OCI-LY3 (cell line): ENCODE measurements around the gene TMEM256.

Experiments used
- H2AFZ ChIP-seq: fragments of 200-600, 300-600 bp; shearing (Covaris generic); 2 replicates; pipeline ENCODE4 v1.6.0; 2014; ENCODE audit warnings: antibody characterized with exemption, low read depth, low read length
- H3K27ac ChIP-seq: fragments of 200-600, 300-600 bp; sonication (generic); 2 replicates; pipeline ENCODE4 v1.5.1; 2014; ENCODE audit warnings: mild to moderate bottlenecking, low read length, moderate library complexity, mixed read lengths
- H3K27me3 ChIP-seq: fragments of 200-600, 300-600 bp; sonication (generic); 2 replicates; pipeline ENCODE4 v1.6.1; 2014; ENCODE audit warnings: low read depth, low read length, mixed read lengths
- H3K36me3 ChIP-seq: fragments of 200-600, 300-600 bp; sonication (generic); replicated peaks from 2 replicates; pipeline ENCODE3; 2014; ENCODE audit warnings: low read depth, low read length, mixed read lengths
- H3K4me1 ChIP-seq: fragments of 300-600, 200-600 bp; sonication (generic); 2 replicates; pipeline ENCODE4 v1.6.1; 2014; ENCODE audit warnings: low read length, mixed read lengths
- H3K4me2 ChIP-seq: fragments of 200-600, 300-600 bp; sonication (generic); 2 replicates; pipeline ENCODE4 v1.6.1; 2014; ENCODE audit warnings: low read length, mixed read lengths
- H3K4me3 ChIP-seq: fragments of 300-600, 200-600 bp; sonication (generic); 2 replicates; pipeline ENCODE4 v1.5.1; 2014; ENCODE audit warnings: antibody characterized with exemption, mild to moderate bottlenecking, low read length, moderate library complexity
- H3K79me2 ChIP-seq: fragments of 300-600, 200-600 bp; shearing (Covaris generic); 2 replicates; pipeline ENCODE4 v1.6.1; 2014; ENCODE audit warnings: mild to moderate bottlenecking, low read length, mixed read lengths
- H3K9ac ChIP-seq: fragments of 300-600, 200-600 bp; shearing (Covaris generic); 2 replicates; pipeline ENCODE4 v1.6.0; 2014; ENCODE audit warnings: mild to moderate bottlenecking, low read length, moderate library complexity
- H3K9me3 ChIP-seq: fragments of 200-600, 300-600 bp; shearing (Covaris generic); 2 replicates; pipeline ENCODE4 v1.6.1; 2014; ENCODE audit warnings: low read length, mixed read lengths; ENCODE audit not compliant: insufficient read depth
- H4K20me1 ChIP-seq: fragments of 200-600, 300-600 bp; sonication (generic); 2 replicates; pipeline ENCODE4 v1.6.1; 2016; ENCODE audit warnings: low read length, mixed read lengths; ENCODE audit not compliant: insufficient read depth
- EZH2phosphoT487 ChIP-seq: fragments of 200-600 bp; shearing (Covaris generic); IDR thresholded peaks from 2 replicates; pipeline ENCODE4 v1.6.1; 2018; ENCODE audit warnings: antibody characterized with exemption, mixed run types, low read depth
- TF ChIP-seq, protein P1 (sequence below): fragments of 200-600, 300-600 bp; sonication (generic); IDR thresholded peaks from 2 replicates; pipeline ENCODE4 v1.5.1; 2014; ENCODE audit warnings: antibody characterized with exemption, low read length, low read depth

Gene TMEM256

DNA sequence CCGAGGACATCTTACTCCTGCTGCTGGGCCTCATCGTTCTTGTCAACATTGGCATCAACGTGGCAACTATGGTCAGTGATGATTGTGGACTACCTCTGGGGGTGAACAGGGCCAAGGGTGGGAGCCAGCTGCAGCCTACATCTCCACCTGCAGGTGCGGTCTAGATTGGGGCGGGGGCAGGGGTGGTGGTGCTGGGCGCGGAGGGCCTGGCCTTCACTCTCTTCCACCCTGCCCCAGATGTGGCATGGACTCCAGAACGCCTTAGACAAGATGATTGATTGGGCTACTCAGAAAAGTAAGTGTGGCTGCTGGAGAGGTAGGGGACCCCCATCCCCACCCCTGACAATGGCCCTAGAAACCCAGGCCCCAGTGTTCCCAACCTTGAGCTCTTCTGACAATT is 21.9 kb upstream of the TMEM256 start:
- Histone ChIP-seq H4K20me1 (no peaks in the 10 kb centered on the region), H3K4me2 (no peak overlapping the region), H2AFZ (no peak overlapping the region), H3K9ac (no peak overlapping the region), H3K9me3 (no peaks in the 10 kb centered on the region), H3K27me3 (no peaks in the 10 kb centered on the region), H3K4me1 (no peaks in the 10 kb centered on the region), H3K36me3 (no peaks in the 10 kb centered on the region), H3K79me2 (no peaks in the 10 kb centered on the region), H3K27ac (no peak overlapping the region), H3K4me3 (no peak overlapping the region)
- TF ChIP-seq EZH2phosphoT487, result no peak
- TF ChIP-seq, protein P1, sequence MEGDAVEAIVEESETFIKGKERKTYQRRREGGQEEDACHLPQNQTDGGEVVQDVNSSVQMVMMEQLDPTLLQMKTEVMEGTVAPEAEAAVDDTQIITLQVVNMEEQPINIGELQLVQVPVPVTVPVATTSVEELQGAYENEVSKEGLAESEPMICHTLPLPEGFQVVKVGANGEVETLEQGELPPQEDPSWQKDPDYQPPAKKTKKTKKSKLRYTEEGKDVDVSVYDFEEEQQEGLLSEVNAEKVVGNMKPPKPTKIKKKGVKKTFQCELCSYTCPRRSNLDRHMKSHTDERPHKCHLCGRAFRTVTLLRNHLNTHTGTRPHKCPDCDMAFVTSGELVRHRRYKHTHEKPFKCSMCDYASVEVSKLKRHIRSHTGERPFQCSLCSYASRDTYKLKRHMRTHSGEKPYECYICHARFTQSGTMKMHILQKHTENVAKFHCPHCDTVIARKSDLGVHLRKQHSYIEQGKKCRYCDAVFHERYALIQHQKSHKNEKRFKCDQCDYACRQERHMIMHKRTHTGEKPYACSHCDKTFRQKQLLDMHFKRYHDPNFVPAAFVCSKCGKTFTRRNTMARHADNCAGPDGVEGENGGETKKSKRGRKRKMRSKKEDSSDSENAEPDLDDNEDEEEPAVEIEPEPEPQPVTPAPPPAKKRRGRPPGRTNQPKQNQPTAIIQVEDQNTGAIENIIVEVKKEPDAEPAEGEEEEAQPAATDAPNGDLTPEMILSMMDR, result no peak

DNA sequence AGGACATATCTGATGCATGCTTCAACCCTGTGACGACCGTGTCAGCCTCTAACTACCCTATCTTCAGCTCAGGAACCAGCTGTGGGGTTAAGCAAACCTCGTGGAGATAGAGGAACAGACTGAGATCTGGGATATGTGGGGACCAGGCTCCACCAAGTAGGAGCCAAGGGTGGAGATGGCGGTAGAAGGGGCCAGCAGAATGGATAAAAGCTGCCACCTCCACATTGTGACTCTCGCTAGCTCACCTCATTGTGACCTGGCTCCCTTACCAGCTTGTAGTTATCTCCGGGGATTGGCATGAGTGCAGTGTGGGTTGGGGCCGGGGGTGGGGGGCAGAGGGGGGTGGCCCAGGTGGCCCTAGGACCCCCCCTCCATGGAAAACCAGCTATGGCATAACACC is 21.4 kb upstream of the TMEM256 start, which contains the start of gene SPEM2:
Gene SPEM2, plus strand, starts transcription at position 301 of the 400 bp plus-strand sequence. Its CDS starts 73 bp downstream, at position 374.
- Histone ChIP-seq H3K27me3 (no peaks in the 10 kb centered on the region), H3K79me2 (no peaks in the 10 kb centered on the region), H3K4me2 (no peak within 1 kb of the TSS), H3K36me3 (no peaks in the 10 kb centered on the region), H3K4me1 (no peaks in the 10 kb centered on the region), H3K9ac (no peak within 1 kb of the TSS), H2AFZ (no peak within 1 kb of the TSS), H3K27ac (no peak within 1 kb of the TSS), H4K20me1 (no peaks in the 10 kb centered on the region), H3K4me3 (no peak within 1 kb of the TSS), H3K9me3 (no peaks in the 10 kb centered on the region)
- TF ChIP-seq EZH2phosphoT487, result no peak
- TF ChIP-seq, protein P1, result no peak

DNA sequence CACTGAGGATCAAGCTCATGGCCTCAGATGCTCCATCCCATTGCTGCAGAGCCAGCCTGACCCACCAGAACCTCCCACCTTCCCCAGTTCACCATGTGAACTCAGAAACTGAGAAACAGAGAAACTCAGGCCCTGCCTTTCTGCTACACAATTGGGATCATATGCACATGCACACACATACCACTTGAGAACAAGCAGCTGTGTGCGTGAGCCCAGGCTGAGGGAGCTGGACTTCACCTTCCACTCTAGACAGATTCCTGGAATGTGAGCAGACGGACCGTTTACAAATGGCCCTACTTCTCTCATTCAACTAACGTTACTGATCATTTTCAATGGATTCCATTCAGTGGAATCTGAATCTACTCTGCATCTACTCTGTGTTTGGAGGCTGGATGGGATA is 19.8 kb upstream of the TMEM256 start:
- no peak overlapping the region for H3K4me3 ChIP-seq
- H3K4me1 ChIP-seq, result no peaks in the 10 kb centered on the region
- H3K79me2 ChIP-seq, result no peaks in the 10 kb centered on the region
- H3K9ac ChIP-seq, result no peak overlapping the region
- no peak overlapping the region for H3K4me2 ChIP-seq
- H2AFZ ChIP-seq, result no peak overlapping the region
- no peaks in the 10 kb centered on the region for H3K27me3 ChIP-seq
- H3K9me3 ChIP-seq, result no peaks in the 10 kb centered on the region
- H3K36me3 ChIP-seq, result no peaks in the 10 kb centered on the region
- no peak overlapping the region for H3K27ac ChIP-seq
- TF ChIP-seq, protein P1, result no peak
- TF ChIP-seq EZH2phosphoT487, result no peak
- no peaks in the 10 kb centered on the region for H4K20me1 ChIP-seq

DNA sequence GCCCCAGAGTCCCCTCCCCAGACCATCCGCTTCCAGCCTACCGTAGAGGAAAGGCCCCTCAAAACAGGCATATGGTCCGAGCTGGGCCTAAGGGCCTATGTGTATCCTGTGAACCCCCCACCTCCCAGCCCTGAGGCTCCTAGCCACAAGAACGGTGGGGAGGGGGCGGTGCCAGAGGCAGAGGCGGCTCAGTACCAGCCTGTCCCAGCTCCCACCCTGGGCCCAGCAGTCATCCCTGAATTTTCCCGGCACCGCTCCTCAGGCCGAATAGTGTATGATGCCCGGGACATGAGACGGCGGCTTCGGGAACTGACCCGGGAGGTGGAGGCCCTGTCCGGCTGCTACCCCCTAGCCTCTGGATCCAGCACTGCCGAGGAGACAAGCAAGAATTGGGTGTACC is 17.3 kb upstream of the TMEM256 start:
- Histone ChIP-seq H2AFZ (no peak overlapping the region), H3K4me2 (no peak overlapping the region), H3K27me3 (no peaks in the 10 kb centered on the region), H3K9me3 (no peaks in the 10 kb centered on the region), H3K4me1 (no peaks in the 10 kb centered on the region), H4K20me1 (no peaks in the 10 kb centered on the region), H3K27ac (no peak overlapping the region), H3K79me2 (no peaks in the 10 kb centered on the region), H3K36me3 (no peaks in the 10 kb centered on the region), H3K9ac (no peak overlapping the region), H3K4me3 (no peak overlapping the region)
- no peak for TF ChIP-seq EZH2phosphoT487
- TF ChIP-seq, protein P1, result no peak
